LNCaP clone FGC (cell line): ENCODE results near the gene ZNF280B.

Experiments
- DNase-seq: peaks from one replicate; pipeline ENCODE4 v3.0.0-alpha.2; 2011; ENCODE audit warnings: low read depth
- H3K4me3 ChIP-seq: 2 replicates; pipeline ENCODE4 v1.5.1; 2011; ENCODE audit warnings: mild to moderate bottlenecking, low read depth, low read length, control low read depth
- TF ChIP-seq, protein P1 (sequence below): IDR thresholded peaks from 2 replicates; pipeline ENCODE4 v1.5.1; 2012; ENCODE audit warnings: mild to moderate bottlenecking; ENCODE audit not compliant: control insufficient read depth, insufficient read depth; ENCODE audit errors: extremely low read depth

Gene ZNF280B

DNA sequence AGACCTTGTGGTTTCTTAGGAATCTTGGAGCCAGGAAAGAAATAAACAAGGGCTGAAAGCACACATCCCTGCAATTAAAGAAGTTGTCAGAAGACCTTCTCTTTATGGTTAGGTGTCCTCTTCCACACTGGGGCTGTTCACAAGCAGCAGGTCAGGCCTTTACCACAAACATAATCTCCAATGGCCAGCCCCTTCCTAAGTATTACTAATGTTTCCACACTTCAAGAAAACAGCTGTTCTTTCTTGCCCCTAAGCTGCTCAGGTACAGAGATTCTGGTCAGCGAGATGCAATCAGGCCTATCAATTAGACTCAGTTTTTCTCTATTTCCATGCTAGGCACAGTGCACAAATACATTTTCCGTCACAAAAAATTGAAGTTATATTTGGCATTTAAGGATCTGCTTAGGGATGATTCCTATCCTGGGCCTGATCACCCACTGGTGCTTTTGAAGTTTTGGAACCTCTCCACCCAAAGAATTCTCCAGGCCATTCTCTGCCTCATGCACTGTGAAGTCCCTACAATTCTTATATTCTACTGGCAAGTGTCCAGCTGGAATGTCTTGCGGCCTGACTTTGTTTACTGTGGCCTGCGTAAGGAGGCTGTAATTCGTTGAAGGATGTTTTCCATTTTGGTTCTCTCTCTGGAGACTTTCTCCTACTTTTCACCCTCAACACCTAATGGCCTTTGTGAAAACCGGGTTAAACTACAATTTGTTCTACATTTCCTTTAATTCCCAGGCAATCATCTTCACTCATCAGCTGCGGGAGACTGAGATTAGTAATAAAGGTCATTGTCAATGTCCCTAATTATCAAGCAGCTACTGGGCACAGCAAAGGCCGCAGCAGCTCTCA is 45.4 kb upstream of the ZNF280B start:
- no peak for DNase-seq
- H3K4me3 ChIP-seq = no peak overlapping the region
- TF ChIP-seq, protein P1, sequence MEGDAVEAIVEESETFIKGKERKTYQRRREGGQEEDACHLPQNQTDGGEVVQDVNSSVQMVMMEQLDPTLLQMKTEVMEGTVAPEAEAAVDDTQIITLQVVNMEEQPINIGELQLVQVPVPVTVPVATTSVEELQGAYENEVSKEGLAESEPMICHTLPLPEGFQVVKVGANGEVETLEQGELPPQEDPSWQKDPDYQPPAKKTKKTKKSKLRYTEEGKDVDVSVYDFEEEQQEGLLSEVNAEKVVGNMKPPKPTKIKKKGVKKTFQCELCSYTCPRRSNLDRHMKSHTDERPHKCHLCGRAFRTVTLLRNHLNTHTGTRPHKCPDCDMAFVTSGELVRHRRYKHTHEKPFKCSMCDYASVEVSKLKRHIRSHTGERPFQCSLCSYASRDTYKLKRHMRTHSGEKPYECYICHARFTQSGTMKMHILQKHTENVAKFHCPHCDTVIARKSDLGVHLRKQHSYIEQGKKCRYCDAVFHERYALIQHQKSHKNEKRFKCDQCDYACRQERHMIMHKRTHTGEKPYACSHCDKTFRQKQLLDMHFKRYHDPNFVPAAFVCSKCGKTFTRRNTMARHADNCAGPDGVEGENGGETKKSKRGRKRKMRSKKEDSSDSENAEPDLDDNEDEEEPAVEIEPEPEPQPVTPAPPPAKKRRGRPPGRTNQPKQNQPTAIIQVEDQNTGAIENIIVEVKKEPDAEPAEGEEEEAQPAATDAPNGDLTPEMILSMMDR = no peak

DNA sequence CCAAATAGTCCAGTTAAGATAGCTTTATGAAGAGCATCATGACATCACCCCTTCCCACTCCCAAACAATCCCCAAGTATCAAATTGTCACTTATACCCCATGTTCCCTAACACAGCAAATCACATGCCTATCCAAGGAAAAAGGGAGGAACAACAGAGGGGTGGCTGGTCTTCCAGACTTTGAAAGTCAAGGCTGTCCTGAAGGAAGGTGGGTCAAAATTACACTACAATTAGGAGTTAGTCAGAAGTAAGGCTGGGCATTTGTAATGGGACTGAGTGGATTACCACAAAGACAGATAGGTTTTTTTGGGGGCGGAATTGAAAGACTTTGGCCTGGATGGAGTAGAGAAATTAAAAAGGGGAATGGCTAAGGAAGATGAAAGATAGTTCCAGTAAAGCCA is 44.6 kb upstream of the ZNF280B start:
- TF ChIP-seq, protein P1 = no peak
- DNase-seq = no peak
- no peak overlapping the region for H3K4me3 ChIP-seq

DNA sequence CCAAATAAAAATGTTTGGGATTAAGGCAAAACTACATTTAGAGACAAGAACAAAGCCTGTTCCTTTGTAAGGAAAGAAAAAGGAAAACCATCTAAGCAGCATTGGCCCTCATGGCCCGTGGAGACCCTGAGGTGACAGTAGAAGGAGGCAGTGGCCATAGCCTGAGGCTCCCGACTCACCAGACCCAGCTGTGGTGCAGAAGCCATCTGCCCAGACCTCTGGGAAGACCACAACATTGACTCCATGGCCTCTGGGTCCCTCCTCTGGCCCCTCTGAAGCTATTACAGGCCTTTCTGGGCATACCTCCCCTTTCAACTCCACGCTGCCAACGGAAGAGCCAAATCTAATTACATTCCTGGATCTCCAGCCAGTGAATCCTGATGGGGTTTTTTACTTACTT is 44.1 kb upstream of the ZNF280B start:
- no peak overlapping the region for H3K4me3 ChIP-seq

DNA sequence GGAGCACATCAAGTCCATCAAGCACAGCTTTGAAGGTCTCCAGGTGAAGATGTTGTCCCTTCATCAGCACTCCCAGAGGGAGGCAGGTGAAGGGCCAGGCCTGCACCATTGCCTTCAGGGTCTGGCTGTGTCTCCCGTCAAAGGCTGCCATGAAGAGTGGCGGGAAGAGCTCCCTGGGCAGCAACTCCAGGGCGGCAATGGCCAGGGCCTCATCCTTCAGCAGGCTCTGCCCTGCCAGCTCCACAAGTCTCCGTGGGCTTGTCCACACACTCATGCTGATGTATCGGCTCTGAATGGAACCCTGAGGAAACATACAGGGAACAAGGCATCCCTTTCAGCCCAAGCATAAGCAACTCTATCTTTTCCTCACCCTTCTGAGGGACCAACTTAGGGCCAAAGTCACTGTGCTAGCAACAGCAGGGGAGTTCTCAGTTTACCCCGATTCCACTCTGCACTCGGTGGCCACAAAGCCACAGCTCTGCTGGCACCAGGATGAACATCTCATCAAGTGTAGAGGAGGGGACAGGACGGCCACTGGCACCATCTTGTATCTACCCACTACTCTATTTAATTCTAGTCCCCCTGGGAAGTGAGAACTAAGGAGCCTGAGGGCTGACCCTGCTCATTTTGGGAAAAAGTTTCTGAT is 42.4 kb upstream of the ZNF280B start:
- no peak for DNase-seq
- H3K4me3 ChIP-seq = no peak overlapping the region
- TF ChIP-seq, protein P1 = no peak

More for the DNA sequence above, 44.1 kb upstream of the ZNF280B start:
- TF ChIP-seq, protein P1 = no peak
- no peak for DNase-seq

DNA sequence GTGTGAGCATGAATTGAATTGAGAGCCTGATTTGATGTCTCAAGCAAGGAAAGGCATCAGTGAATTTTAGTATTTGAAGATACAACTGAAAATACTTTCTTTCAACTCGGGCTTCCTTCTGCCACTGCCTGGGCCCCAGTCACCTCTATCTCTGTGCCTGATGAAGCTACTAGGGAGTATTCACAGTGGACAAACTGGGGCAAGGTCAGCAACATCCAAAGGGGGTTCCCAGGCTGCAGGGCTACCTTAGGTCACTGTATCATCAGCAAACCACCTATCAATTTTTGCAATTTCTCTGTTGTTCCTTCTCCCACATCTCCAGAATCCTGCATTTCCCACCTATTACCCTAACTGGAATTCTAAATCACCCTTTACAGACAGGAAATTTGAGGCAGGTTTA is 40.4 kb upstream of the ZNF280B start:
- no peak overlapping the region for H3K4me3 ChIP-seq
- DNase-seq = no peak
- TF ChIP-seq, protein P1 = no peak

DNA sequence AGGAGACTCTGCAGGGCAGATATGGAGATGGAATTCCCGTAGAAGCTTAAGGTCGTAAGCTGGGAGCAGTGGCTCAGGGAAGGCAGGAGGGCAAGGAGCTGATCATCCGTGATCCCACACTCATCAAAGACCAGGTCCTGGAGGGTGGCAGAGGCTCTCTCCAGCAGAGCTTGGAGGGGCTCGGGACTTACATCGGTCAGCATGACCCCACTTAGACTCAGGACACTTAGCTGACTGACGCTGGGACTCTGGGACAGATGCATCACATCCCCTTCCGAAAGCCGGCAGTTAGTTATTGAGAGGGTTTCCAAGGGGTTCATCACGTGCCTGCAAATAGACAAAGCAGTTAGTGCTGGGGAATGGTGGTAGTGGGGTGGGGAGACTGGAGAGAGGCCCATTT is 39.8 kb upstream of the ZNF280B start:
- H3K4me3 ChIP-seq = no peak overlapping the region
- TF ChIP-seq, protein P1 = no peak
- no peak for DNase-seq
